Stimulated activated CD4-positive, alpha-beta T cell treated with anti-CD3 and anti-CD28 coated beads, Interleukin-1b, Interleukin-23, amount 100 ng/mL, for 1 hour (primary cell): Measurements from ENCODE around the gene ZNF605.
"Not testable (repeated sequence)": the region's sequence is repeated elsewhere in the genome, so short reads cannot be mapped to it uniquely, and the experiment has no call there.

ENCODE experiments used
- DNase-seq, 2 donors: peaks; one replicate each; pipeline ENCODE4 v3.0.0-alpha.2; 2020; ENCODE audit warnings: low read depth in 2 of 2

Gene ZNF605

DNA sequence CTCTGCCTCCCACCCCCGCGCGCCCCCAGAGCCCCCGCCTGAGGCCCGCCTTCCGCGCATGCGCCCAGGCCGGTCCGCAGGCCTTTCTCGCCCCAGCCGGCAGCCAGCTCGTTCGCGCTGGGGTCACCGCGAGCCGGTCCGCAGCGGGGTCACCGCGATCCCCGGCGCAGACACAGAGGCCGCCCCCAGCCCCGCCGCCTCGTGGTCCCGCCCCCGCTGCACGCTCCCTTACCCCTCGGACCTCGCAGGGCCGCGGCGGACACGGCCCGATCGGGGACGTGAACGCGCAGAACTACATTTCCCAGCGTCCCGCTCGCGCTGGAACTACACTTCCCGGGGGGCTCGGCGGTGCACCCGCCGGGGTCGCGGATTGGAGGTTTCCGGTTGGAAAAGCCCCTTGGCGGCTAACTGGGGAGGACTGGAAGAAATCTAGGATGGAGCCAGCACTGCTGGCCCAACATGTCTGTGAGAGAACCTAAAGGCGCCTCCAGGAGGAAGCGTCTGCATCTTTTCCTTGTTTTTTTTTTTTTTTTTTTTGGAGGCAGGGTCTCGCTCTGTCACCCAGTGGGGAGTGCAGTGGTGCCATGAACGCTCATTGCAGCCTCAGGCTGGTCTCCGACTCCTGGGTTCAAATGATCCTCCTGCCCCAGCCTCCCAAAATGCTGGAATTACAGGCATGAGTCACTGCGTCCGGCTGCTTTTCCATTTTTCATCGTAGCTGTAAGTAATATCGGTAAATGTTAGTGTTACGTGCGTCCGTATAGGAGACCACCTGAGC is at the start of gene ZNF605:
Gene ZNF605, minus strand, starts transcription at position 296 of the 778 bp plus-strand sequence. CDS start 10,671 bp downstream, outside the sequence.
- DNase-seq: peak; percentile 60 to 70

DNA sequence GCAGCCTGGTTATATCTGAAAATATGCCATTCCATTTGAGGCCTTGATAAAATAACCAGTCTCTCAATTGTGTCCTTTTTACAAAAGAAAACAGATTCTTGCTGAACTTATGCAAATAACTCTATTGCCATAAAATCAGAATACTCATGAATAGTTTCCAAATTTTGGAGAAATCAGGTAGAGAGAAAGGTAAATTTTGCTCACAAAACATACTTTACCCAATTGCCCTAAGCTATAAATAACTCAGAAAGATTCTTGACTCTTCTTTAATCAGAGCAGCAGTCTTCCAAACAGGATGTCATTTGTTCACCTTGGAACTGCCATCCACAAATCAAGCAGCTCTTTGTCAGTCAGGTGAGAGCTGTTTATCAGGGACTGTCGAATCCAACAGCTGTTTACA is 42.6 kb upstream of the ZNF605 start:
- DNase-seq: no peak

DNA sequence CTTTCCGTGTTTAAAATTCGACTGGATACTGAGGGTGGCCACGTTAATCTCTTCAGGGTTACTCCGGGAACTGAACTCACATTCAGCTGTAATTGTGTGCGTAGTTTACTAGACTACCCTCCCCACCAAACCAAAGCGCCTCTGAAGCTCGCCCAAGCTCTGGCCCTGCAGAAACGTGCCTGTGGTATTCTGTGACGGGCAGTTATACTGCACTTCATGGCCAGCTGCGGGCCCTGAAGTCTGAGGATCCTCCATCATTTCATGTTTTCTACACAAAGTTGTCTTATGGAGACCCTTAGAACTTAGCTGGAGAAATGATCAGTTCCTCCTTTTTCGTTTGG is 30.7 kb upstream of the ZNF605 start:
- DNase-seq: no peak

DNA sequence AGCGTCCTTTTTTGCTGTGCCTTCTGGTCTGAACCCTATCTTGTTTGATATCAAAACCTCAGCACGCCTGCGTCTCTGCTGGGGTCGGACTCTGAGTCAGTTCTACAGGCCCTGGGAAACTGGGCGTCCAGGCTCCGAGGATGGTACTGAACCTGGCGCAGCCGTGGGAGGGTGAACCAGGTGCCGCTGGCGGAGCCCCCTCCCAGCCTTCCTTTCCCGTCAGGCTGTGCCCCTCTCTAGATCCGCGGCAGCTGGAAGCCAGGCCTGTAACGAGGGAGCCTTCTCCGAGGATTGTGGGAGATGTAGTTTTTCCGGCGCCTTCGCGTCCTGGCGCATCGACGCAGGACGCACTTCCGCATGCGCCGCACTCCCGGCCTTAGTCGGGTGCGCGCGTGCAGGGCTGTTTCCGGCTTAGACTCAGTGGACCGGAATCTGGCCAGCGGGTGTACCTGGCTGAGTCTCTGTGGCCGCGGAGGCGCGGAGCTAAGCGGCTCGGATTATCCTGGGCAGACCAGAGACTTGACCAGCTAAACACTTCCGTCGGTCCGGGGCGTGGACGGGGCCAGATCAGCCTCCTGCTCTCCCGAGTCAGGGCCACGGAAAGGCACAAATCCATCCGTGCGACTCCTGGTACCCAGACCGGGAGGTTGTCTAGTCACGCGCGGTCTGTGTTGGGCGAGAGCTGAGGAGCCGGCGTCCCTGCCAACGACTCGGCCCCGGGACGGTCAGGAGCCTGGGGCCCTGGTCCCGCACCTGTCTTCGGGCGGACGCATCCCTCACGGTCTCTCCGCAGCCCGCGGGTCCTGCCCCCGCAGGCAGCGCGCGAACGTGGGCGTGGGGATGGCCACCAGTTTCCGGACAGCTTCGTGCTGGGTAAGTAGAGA is 30.1 kb upstream of the ZNF605 start, which contains the start of gene ZNF26:
Gene ZNF26, plus strand, starts transcription at position 367 of the 884 bp plus-strand sequence. Its CDS starts 474 bp downstream, at position 841.
- peak; percentile 57 to 68 for DNase-seq

DNA sequence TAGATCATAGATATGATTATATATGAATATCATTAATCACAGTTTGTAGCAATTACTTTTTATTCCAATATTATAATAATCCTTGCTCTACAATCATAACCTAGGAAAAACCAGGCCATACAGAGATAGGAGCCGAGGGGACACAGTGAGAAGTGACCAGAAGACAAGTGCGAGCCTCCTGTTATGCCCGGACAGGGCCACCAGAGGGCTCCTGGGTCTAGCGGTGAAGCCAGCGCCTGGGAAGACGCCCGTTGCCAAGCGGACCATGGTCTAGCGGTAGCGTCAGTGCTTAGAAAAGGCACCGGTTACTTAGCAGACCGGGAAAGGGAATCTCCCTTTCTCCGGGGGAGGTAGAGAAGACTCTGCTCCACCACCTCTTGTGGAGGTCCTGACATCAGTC is 20.8 kb upstream of the ZNF605 start:
- DNase-seq: not testable (repeated sequence)

DNA sequence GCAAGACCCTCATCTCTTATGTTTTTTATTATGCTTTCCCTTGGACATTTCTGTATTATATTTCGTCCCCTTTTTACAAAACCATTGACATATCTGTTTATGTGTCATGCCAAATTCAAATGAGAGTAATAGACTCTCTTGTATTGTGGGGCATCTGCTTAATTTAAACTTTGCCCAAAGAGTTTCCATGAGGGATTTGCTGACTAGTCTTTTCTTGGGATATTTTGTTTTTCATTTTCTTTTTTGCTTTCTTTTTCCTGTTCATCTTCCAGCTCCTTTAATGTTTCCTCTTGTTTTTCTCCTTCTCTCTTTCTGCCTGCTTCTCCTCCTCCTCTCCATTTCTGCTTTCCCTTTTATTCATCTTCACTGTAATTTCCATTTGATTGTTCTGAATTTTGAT is 16.3 kb upstream of the ZNF605 start:
- no peak for DNase-seq

DNA sequence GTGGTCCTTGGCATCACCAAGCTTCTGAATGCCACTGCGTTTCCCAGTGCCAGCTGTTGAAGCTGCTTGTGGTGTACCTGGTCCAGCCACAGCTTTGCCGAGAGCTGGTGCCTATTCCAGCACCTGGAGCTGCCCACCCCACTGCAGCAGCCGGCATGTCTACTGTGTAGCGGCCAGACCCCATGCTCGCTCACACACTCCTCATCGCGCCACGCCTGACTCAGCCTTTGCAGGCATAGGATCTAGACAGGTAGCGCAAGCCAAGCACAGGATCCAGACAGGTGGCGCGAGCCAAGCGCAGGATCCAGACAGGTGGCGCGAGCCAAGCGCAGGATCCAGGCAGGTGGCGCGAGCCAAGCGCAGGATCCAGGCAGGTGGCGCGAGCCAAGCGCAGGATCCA is 11.6 kb upstream of the ZNF605 start:
- no peak for DNase-seq

DNA sequence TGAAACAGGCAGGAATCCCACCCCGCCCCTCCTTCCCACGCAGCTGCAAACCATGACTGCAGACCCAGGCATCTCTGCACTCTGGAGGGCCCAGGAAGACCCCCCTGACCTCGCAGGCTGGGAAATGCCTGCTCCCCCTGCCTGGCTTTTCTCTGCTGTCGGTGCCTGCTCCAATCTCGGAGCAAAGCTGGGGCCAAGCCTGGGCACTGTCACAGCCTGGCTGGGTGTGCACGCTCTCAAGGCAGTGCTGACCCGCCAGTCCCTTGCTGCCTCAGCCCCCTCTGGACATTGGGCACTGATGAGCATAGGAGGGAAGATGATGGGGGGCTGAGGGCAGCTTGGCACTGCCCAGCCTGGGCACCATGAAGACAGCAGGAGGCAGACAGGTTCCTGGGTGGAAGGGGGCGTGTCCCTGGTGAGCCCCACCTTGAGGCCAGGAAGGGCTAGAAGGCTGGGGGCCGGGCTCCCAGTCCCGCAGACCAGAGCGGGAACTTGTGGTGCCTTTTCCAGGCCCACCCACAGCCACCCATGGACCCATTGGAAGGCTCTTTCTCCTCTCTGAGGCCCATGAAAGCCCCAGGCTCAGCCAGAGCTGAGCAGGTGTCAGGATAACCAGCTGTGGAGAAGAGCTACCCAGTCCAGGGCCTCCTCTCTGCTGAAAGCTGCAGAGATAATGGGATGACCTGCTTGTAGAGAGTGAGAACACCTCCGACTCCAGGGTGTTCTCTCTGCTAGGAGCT is 10.7 kb upstream of the ZNF605 start:
- DNase-seq: no peak

DNA sequence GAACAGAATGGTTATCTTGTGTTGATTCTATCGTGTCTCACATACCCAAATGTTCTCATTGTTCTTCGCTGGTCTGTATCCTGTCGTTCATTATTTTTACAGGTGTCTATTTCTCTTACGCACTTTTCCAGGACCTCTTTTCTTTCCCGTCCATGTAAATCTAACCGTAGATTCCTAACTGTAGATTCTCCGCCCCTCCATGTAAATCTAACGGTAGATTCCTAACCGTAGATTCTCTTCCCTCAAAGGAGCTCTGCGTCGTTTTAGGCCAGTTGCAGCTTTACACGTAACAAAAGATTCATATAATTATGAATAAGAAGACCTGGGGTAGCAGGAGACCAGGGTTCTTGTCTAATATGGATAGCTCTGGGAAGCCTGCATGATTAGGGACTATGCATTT is 9.7 kb upstream of the ZNF605 start:
- no peak for DNase-seq

DNA sequence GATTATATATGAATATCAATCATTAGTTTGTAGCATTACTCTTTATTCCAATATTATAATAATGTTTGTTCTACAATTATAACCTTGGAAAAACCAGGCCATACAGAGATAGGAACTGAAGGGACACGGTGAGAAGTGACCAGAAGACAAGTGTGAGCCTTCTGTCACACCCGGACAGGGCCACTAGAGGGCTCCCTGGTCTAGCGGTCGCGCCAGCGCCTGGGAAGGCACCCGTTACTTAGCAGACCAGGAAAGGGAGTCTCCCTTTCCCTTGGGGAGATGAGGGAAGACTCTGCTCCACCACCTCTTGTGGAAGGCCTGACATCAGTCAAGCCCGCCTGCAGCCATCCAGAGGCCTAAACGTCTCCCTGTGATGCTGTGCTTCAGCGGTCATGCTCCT is 7.8 kb upstream of the ZNF605 start:
- not testable (repeated sequence) for DNase-seq

DNA sequence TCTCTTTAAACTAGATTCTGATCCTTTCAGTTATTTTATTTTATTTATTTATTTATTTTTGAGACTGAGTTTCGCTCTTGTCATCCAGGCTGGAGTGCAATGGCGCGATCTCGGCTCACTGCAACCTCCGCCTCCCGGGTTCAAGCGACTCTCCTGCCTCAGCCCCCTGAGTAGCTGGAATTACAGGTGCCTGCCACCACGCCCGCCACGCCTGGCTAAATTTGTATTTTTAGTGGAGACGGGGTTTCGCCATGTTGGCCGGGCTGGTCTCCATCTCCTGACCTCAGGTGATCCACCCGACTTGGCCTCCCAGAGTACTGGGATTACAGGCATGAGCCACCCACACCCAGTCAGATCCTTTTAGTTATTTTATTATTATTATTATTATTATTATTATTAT is 5.7 kb upstream of the ZNF605 start:
- not testable (repeated sequence) for DNase-seq

DNA sequence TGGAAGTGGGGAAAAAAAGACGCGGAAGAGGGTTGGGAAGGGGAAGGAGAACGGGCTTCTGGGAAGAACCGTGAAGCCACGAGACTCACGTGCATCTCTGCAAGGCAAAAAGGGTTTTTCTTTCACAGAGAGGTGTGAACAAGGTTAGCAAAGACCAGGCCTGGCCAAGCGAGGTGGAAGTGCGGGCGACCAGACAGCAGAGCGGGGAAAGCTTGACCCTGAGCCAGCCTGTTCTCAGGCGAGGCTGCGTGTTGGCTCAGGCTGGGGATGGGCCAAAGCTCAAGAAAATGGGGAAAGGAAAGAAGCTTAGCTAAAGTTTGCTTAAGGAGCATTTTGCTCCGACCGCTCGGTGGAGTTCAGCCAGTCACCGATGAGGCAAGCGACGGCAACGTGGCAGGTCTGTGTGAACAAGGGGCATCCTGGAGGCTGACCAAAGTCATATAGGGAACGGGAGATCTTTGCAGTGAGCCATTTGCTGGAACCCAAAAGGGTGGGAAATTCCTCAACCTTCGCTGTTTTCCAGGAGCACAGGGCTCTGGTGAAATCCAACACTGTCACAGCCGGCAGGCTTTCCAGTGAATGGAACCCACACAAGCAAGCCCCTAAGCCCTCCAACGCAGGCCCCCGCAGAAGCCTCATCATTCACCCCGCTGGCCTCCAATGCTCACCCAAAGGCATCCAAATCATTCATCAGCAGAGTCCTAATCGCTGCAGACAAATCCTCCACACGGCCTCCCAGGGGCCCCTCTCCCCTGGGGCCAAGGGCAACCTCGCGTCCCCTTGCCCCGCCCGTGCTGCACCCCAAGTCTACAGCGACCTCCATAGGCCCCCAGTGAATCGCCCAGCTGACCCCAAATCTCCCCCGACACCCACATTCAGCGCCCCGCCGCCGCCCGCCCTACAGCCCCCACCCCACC is 754 bp downstream of the ZNF605 start:
- DNase-seq: no peak

DNA sequence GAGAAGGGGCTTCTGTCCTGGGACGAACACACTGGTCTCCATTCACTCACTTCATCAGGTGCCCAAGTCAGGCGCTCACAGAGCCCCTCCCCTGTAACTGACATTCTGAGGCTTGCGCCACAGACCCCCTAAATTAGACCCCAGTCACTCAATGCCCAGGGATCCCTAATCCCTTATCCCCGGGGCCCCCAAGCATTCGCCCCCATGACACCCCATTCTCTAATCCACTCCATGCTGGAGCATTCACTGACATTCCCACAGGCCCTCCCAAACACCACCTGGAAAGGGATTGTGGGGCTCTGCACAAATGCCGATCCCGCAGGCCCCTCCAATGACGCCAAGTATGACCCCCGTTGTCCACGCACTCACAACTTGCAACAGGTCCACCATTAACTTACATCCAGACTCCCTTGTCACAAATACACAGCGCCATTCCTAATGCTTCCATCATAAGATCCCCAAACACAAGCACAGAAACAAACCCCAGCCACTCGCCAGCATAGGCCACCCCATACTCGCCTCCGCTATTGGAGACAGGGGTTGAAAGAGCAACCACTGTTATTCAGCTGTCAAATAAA is 1.5 kb downstream of the ZNF605 start:
- no peak for DNase-seq

DNA sequence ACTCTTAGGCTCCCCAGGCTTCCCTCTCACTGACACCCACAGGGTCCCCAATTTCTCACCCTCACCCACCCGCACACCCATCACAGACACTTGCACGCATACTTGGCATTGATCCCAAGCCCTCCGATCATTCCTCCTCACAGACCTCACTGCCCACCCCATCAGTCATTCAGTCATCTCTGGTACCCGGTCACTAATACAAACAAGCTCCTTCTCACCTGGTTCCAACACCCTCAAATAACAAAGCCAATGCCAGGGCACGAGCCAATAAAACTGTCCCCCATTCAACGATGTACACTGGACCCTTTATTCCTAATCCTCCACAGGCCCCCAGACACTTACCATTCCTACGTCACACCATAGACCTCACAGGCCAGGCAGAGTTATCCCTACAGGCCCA is 2.3 kb downstream of the ZNF605 start:
- DNase-seq: no peak

DNA sequence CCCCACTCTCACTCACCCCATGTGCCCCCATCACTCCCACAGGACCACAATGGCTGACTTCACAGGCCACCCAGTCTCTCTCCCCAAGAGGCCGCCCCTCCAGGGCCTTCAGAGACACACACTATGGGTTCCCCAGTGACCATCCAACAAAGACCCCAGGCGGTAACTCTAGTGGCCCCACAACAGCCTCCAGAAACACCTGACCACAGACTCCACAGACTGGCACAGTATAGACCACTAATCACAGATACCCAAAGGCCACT is 3.0 kb downstream of the ZNF605 start:
- no peak for DNase-seq

DNA sequence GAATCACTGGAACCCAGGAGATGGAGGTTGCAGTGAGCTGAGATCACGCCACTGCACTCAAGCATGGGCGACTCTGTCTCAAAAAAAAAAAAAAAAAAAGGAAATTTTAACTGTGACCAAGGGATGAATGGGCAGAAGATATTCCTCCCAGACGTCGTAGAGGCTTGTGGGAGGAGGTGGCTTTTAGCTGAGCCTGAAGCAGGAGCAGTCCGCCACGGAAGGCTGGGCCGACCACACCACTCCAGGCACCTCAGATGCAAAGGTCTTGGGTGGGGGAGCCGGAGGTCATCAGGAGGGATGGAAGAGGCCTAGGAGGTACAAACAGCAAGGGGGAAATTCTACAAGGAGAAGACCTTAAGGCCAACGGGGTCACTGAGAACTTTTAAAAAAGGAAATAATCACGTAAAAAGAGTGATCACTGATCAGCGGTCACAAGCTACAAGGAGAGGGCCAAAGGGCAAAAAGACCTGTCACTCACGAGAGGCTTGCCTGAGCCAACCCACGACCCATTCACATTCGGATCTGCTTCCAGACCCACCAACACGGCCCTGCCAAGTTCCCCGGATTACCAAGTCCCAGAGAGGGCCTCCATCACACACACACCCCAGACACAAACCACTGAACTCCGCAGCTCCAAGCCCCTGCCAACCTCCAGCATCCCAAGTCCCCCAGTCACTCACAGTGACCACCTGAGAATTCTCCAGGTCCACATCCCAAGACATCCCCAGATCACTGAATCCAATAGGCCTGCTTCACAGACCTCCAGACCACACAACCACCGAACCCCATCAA is 3.5 kb downstream of the ZNF605 start:
- no peak for DNase-seq

DNA sequence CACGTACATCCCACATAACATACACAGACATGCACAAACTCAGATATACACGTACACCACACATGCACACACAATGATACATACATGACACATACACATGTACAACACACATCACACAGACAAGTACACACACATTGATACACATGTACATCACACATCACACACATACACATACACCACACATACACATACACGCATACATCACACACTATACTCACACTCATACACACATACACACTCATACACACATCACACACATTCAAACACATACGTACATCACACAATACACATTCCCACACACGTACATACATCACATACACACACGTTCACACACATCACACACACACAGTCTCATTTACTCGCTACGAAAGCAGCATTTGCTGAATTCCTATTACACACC is 4.5 kb downstream of the ZNF605 start:
- DNase-seq: no peak

DNA sequence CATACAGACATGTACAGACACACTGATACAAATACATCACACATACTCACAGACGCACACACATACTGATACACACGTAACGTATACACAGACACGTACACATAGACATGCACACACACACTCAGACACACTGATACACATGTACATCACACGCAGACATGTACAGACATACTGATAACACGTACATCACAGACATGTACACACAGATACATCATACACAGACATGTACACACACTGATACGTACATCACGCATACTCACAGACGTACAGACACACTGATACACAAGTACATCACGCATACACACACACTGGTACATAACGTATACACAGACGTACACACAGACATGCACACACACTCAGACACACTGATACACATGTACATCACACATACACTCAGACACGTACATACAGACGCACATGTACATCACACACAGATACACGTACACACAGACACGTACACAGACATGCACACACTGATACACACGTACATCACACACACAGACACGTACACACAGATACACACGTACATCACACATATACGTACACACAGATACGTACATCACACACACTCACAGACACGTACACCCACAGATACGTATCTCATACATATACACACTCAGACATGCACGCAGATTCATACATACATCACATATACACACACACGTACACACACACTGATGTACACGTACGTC is 5.1 kb downstream of the ZNF605 start:
- DNase-seq: no peak

DNA sequence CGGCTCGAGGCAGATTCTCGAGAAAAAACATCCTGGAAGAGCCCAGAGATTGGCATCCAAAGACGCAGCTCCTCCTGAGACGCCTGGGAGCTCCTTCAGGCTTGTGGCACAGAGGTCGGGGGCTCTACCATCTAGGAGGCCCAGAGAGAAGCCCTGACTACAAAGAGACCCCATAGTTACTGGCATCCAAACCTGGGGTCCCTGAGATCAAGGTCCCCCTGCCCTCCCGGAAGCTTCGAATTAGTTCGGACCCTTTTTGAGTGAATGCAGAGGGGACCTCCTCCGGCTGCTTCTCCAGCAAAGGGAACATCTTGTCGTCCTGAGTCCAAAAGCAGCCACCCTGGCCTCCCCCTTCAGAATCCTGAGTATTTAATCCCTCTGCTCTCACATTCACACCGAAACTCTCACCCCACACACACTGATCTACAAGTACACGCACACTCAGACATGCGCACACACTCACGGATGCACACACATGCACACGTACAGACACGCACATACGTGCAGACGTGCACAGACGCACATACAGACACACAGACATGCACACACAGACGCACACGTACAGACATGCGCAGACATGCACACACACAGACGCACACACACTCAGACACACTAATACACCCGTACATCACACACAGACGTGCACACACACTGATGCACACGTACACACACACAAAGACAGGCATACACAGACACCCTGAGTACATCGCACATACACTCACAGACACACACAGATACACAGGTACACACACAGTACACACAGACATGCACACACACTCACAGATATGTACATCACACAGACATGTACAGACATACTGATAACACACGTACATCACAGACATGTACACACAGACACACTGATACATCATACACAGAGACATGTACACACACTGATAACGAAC is 5.9 kb downstream of the ZNF605 start:
- no peak for DNase-seq
